Kidney glomerular epithelial cell (primary cell): ENCODE measurements around the gene PPP2R5D.
A peak's percentile ranks its signal among the peaks of the same experiment; 100 is the strongest.

ENCODE experiments used
- DNase-seq: peaks from one replicate; lab custom pipeline; 2025; lab: John Stamatoyannopoulos, UW

The PPP2R5D gene

GRCh38 chr6:43059168-43060033, 75.0 kb downstream of the PPP2R5D start, which contains the start of the genes KLC4 and MRPL2:
Gene KLC4 (plus strand): TSS chr6:43059631. CDS start chr6:43061336, 1,705 bp downstream.
Gene MRPL2 (minus strand): TSS chr6:43059434. CDS start chr6:43059381, 53 bp downstream.
- peak; percentile 99 for DNase-seq

GRCh38 chr6:43060034-43060754, 75.8 kb downstream of the PPP2R5D start:
- DNase-seq = no peak

DNA sequence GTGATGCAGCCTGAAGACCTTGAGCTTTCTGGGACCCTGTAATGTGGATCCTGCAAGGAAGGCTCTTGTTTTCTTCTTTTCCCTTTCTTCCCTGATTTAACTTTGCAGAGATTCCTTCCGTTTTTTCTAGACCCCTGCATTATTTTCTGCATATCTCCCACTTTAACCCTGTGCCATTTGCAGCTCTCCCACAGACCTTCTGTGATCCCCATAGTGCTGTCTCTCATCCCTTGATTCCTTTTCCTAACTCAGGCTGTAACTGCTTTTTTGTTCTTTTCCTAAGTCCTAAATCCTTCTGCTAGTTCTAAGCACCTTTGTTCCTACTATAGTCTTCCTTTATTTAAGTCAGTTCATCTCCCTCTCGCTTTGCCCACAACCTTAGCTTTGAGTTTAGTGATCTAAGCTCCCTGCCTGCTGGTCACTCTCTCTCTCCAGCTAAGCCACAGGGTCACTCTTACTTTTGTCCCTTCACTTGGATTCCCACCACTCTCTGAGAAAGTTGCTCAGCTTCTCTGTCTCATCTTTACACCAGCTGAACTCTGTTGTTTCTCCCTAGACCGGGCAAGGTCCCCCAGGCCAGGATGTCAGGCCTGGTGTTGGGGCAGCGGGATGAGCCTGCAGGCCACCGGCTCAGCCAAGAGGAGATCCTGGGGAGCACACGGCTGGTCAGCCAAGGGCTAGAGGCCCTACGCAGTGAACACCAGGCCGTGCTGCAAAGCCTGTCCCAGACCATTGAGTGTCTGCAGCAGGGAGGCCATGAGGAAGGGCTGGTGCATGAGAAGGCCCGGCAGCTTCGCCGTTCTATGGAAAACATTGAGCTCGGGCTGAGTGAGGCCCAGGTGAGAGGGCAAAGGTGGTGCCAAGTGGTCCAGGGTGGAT, 76.6 kb downstream of the PPP2R5D start:
- DNase-seq = no peak

- DNase-seq = no peak
Measured at GRCh38 chr6:43061861-43062260, 77.5 kb downstream of the PPP2R5D start.
